A549 (cell line): ENCODE results near the gene TMED6. TPM values are rescaled to one million over a fixed set of nuclear protein-coding genes. Genes with fewer than 3 reads are reported as not detected.

ENCODE experiments used
- BHLHE40 ChIP-seq: IDR thresholded peaks from 2 replicates; pipeline ENCODE4 v1.6.1; 2012; ENCODE audit warnings: low read depth, low read length, inconsistent platforms
- CBX8 ChIP-seq: fragments of 200-600 bp; sonication (generic); IDR thresholded peaks from 2 replicates; pipeline ENCODE4 v1.6.1; 2016
- CHD2 ChIP-seq: fragments of 150-350 bp; IDR thresholded peaks from 2 replicates; pipeline ENCODE4 v1.6.1; 2014; ENCODE audit warnings: low read length; ENCODE audit not compliant: partially characterized antibody
- EHF ChIP-seq: fragments of 250-450 bp; sonication (Bioruptor Pico); IDR thresholded peaks from 2 replicates; pipeline ENCODE4 v1.5.0; 2020; ENCODE audit warnings: mild to moderate bottlenecking
- EHMT2 ChIP-seq: fragments of 200-600 bp; sonication (generic); IDR thresholded peaks from 2 replicates; pipeline ENCODE4 v1.6.1; 2016; ENCODE audit warnings: antibody characterized with exemption, low read depth, mild to moderate bottlenecking, moderate library complexity
- ELK1 ChIP-seq: fragments of 150-350 bp; IDR thresholded peaks from 2 replicates; pipeline ENCODE4 v1.6.1; 2014; ENCODE audit warnings: low read depth, mild to moderate bottlenecking, low read length
- EP300 ChIP-seq, 2 experiments: fragments of >200 bp; sonication (Bioruptor Twin); formaldehyde crosslinking; IDR thresholded peaks; 2 replicates in 1 of 2; 3 replicates in 1 of 2; pipeline ENCODE4 v1.6.1; 2016 to 2017
- FOXS1 ChIP-seq: fragments of 250-450 bp; sonication (Bioruptor Pico); IDR thresholded peaks from 2 replicates; pipeline ENCODE4 v1.5.0; 2020; ENCODE audit warnings: mild to moderate bottlenecking, moderate library complexity
- HDAC2 ChIP-seq: fragments of 200-600 bp; sonication (generic); IDR thresholded peaks from 2 replicates; pipeline ENCODE4 v1.6.1; 2016
- HEYL ChIP-seq: fragments of 250-450 bp; sonication (Bioruptor Pico); IDR thresholded peaks from 2 replicates; pipeline ENCODE4 v1.8.0; 2021; ENCODE audit warnings: mild to moderate bottlenecking, moderate library complexity
- HMGXB4 ChIP-seq: fragments of 250-450 bp; sonication (Bioruptor Pico); IDR thresholded peaks from 2 replicates; pipeline ENCODE4 v1.5.0; 2021; ENCODE audit warnings: mild to moderate bottlenecking, moderate library complexity, borderline replicate concordance
- HOXA7 ChIP-seq: fragments of 250-450 bp; sonication (Bioruptor Pico); IDR thresholded peaks from 2 replicates; pipeline ENCODE4 v1.5.0; 2020; ENCODE audit warnings: mild to moderate bottlenecking, moderate library complexity
- HOXB5 ChIP-seq: fragments of 250-450 bp; sonication (Bioruptor Pico); IDR thresholded peaks from 2 replicates; pipeline ENCODE4 v1.5.0; 2020; ENCODE audit warnings: mild to moderate bottlenecking, moderate library complexity
- JUNB ChIP-seq: fragments of >200 bp; sonication (Bioruptor Twin); formaldehyde crosslinking; IDR thresholded peaks from 2 replicates; pipeline ENCODE4 v1.6.1; 2016
- MAFK ChIP-seq: fragments of 450-650 bp; IDR thresholded peaks from 2 replicates; pipeline ENCODE4 v1.6.1; 2014; ENCODE audit not compliant: partially characterized antibody
- MYC ChIP-seq: IDR thresholded peaks from 2 replicates; pipeline ENCODE4 v1.6.1; 2012; ENCODE audit warnings: mild to moderate bottlenecking, inconsistent platforms, low read length, improper control_type of control experiment, borderline replicate concordance
- NFE2L2 ChIP-seq: fragments of 150-350 bp; conservative IDR thresholded peaks from 2 replicates; pipeline ENCODE4 v1.6.1; 2014; ENCODE audit warnings: low read length
- NPAS2 ChIP-seq: fragments of 250-450 bp; sonication (Bioruptor Pico); IDR thresholded peaks from 2 replicates; pipeline ENCODE4 v1.8.0; 2022; ENCODE audit warnings: mild to moderate bottlenecking, moderate library complexity, borderline replicate concordance
- PHF8 ChIP-seq: fragments of 200-600 bp; sonication (generic); IDR thresholded peaks from 2 replicates; pipeline ENCODE4 v1.6.1; 2016; ENCODE audit warnings: low read depth, mild to moderate bottlenecking, antibody characterized with exemption, moderate library complexity, borderline replicate concordance
- RARB ChIP-seq: fragments of 250-450 bp; sonication (Bioruptor Pico); IDR thresholded peaks from 2 replicates; pipeline ENCODE4 v1.8.0; 2021; ENCODE audit warnings: mild to moderate bottlenecking, moderate library complexity
- REST ChIP-seq: fragments of 200-600 bp; sonication (generic); IDR thresholded peaks from 2 replicates; pipeline ENCODE4 v1.6.1; 2016; ENCODE audit warnings: antibody characterized with exemption, mild to moderate bottlenecking, moderate library complexity
- SMC3 ChIP-seq: fragments of >200 bp; sonication (Bioruptor Twin); formaldehyde crosslinking; IDR thresholded peaks from 3 replicates; pipeline ENCODE4 v1.6.1; 2018; ENCODE audit warnings: inconsistent platforms
- TP53 ChIP-seq: fragments of 250-450 bp; sonication (Bioruptor Pico); IDR thresholded peaks from 2 replicates; pipeline ENCODE4 v1.5.0; 2021; ENCODE audit warnings: mild to moderate bottlenecking, moderate library complexity
- polyA plus RNA-seq, 4 experiments: library from polyadenylated mRNA; depleted of rRNA in 3 of 4; stranded (reverse); fragments of >200 nt; fragmentation: RNase III in 1 of 4; extraction: RNeasy Plus Mini Kit Qiagen cat#74134 plus additional on column Dnase treatment in 1 of 4; gene quantifications; 2 replicates in 3 of 4; 3 replicates in 1 of 4; pipeline ENCODE4 v1.2.3, GENCODE V29; 2011 to 2017

The TMED6 gene
- polyA plus RNA-seq, 2 of the 4 experiments (the other 2 are of a cell fraction) = 0.19 TPM; not detected in 1

GRCh38 chr16:69397821-69398521 is 46.4 kb upstream of the TMED6 start (continued):
- TF ChIP-seq PHF8 (no peak), HOXB5 (CRISPR knock-in tag) (peak; percentile 92), ELK1 (no peak), NFE2L2 (no peak), CHD2 (no peak), HOXA7 (CRISPR knock-in tag) (no peak), RARB (CRISPR knock-in tag) (no peak), NPAS2 (CRISPR knock-in tag) (no peak), MAFK (no peak), FOXS1 (CRISPR knock-in tag) (0 out of 2 replicates have a peak, but pooled peaks have one; percentile 40), HDAC2 (no peak), HMGXB4 (CRISPR knock-in tag) (no peak), TP53 (CRISPR knock-in tag) (no peak), CBX8 (no peak), EHMT2 (no peak), HEYL (CRISPR knock-in tag) (no peak), EHF (CRISPR knock-in tag) (no peak), EP300 (IDR thresholded peaks at IDR 0.05) (peak; percentile 34 to 54; a peak in 3 of 5 replicates), REST (no peak), JUNB (peak; percentile 65; the same call in 1 of the 2 replicates), BHLHE40 (no peak), MYC (no peak), SMC3 (peak; percentile 67)
